CD14-positive monocyte (primary cell): ENCODE measurements around the gene SLC66A1. TPM values are rescaled to one million over a fixed set of nuclear protein-coding genes. Genes with fewer than 3 reads are reported as not detected.

Experiments used
- DNase-seq, 3 donors: peaks; one replicate each; pipeline ENCODE4 v3.0.0-alpha.2; 2011 to 2022
- H2AFZ ChIP-seq: 2 replicates; pipeline ENCODE4 v1.6.0; 2012; ENCODE audit warnings: mild to moderate bottlenecking, low read depth, low read length, inconsistent platforms; ENCODE audit not compliant: insufficient read depth, poor library complexity, severe bottlenecking
- H3K27ac ChIP-seq, 2 donors: 1 replicate in 1 of 2; 2 replicates in 1 of 2; pipeline ENCODE4 v1.5.1; 2012 to 2013; ENCODE audit warnings: low read length in 2 of 2, control low read depth in 1 of 2, inconsistent platforms in 1 of 2, low read depth in 1 of 2, mild to moderate bottlenecking in 1 of 2
- H3K27me3 ChIP-seq, 2 donors: one replicate each; pipeline versions ENCODE4 v1.6.0 to v1.6.1; 2011 to 2013; ENCODE audit warnings: low read length in 2 of 2; ENCODE audit not compliant: control insufficient read depth in 2 of 2, insufficient read depth in 2 of 2
- H3K36me3 ChIP-seq, 2 donors: replicated peaks in 1 of 2; 1 replicate in 1 of 2; 2 replicates in 1 of 2; pipeline versions ENCODE4 v1.5.1 to v1.6.1; 2012 to 2013; ENCODE audit warnings: low read length in 2 of 2, control low read depth in 1 of 2, inconsistent platforms in 1 of 2, mild to moderate bottlenecking in 1 of 2; ENCODE audit not compliant: insufficient read depth in 2 of 2, control insufficient read depth in 1 of 2
- H3K4me1 ChIP-seq, 2 donors: 1 replicate in 1 of 2; 2 replicates in 1 of 2; pipeline versions ENCODE4 v1.5.1 to v1.6.1; 2012 to 2013; ENCODE audit warnings: low read length in 2 of 2, control low read depth in 1 of 2, inconsistent platforms in 1 of 2, mild to moderate bottlenecking in 1 of 2, moderate library complexity in 1 of 2; ENCODE audit not compliant: insufficient read depth in 2 of 2, control insufficient read depth in 1 of 2
- H3K4me2 ChIP-seq: replicated peaks from 2 replicates; pipeline ENCODE3; 2012; ENCODE audit warnings: low read length, moderate library complexity, mild to moderate bottlenecking; ENCODE audit not compliant: poor library complexity, severe bottlenecking; ENCODE audit errors: extremely low read depth
- H3K4me3 ChIP-seq, 3 experiments: fragments of 200-600 bp in 1 of 3; sonication (generic) in 1 of 3; replicated peaks in 1 of 3; 1 replicate in 2 of 3; 2 replicates in 1 of 3; pipeline ENCODE4 v1.5.1; 2011 to 2013; ENCODE audit warnings: low read length in 3 of 3, mild to moderate bottlenecking in 3 of 3, control low read depth in 2 of 3, low read depth in 2 of 3, inconsistent platforms in 1 of 3, moderate library complexity in 1 of 3
- H3K79me2 ChIP-seq: 2 replicates; pipeline ENCODE4 v1.6.0; 2012; ENCODE audit warnings: mild to moderate bottlenecking, control low read depth, inconsistent platforms, low read length, moderate library complexity; ENCODE audit not compliant: insufficient read depth
- H3K9ac ChIP-seq: 2 replicates; pipeline ENCODE4 v1.6.0; 2017; ENCODE audit warnings: low read length, mild to moderate bottlenecking; ENCODE audit not compliant: insufficient read depth, poor library complexity, severe bottlenecking
- H3K9me3 ChIP-seq, 2 donors: replicated peaks in 1 of 2; 1 replicate in 1 of 2; 2 replicates in 1 of 2; pipeline versions ENCODE4 v1.5.1 to v1.6.1; 2012 to 2013; ENCODE audit warnings: low read length in 2 of 2, control low read depth in 1 of 2; ENCODE audit not compliant: control insufficient read depth in 1 of 2, insufficient read depth in 1 of 2
- H4K20me1 ChIP-seq: 2 replicates; pipeline ENCODE4 v1.6.0; 2012; ENCODE audit warnings: mild to moderate bottlenecking, low read length, control low read depth, moderate library complexity; ENCODE audit not compliant: insufficient read depth
- H3K27ac Mint-ChIP-seq, 7 donors: one replicate each; pipeline ENCODE4 v1.8.0; 2020; ENCODE audit warnings: mild to moderate bottlenecking in 7 of 7, mixed read lengths in 7 of 7, moderate library complexity in 6 of 7, inconsistent platforms in 2 of 7
- H3K27me3 Mint-ChIP-seq, 3 donors: one replicate each; pipeline ENCODE4 v1.8.0; 2021 to 2022; ENCODE audit warnings: low read depth in 3 of 3, mild to moderate bottlenecking in 3 of 3, mixed read lengths in 3 of 3, moderate library complexity in 3 of 3, inconsistent platforms in 1 of 3
- H3K36me3 Mint-ChIP-seq, 2 donors: one replicate each; pipeline ENCODE4 v1.8.0; 2020; ENCODE audit warnings: mixed read lengths in 2 of 2, inconsistent platforms in 1 of 2, mild to moderate bottlenecking in 1 of 2
- H3K4me1 Mint-ChIP-seq: one replicate; pipeline ENCODE4 v1.8.0; 2020; ENCODE audit warnings: mild to moderate bottlenecking, mixed read lengths
- H3K4me3 Mint-ChIP-seq, 2 donors: one replicate each; pipeline ENCODE4 v1.8.0; 2020; ENCODE audit warnings: mild to moderate bottlenecking in 2 of 2, mixed read lengths in 2 of 2, moderate library complexity in 1 of 2
- H3K9me3 Mint-ChIP-seq, 7 donors: one replicate each; pipeline ENCODE4 v1.8.0; 2020 to 2022; ENCODE audit warnings: mixed read lengths in 7 of 7, mild to moderate bottlenecking in 6 of 7, moderate library complexity in 6 of 7, inconsistent platforms in 2 of 7
- WGBS: methylation state at CpG from one replicate; pipeline ENCODE4 v1.1.5; 2013; ENCODE audit warnings: missing lambda C conversion rate; ENCODE audit not compliant: insufficient coverage; 5-methylcytosine and 5-hydroxymethylcytosine counted together
- intact Hi-C, 2 donors: fragments of 100-400 bp; cut with micrococcal nuclease; formaldehyde crosslinking; loops; one replicate each; pipeline versions ENCODE4 v1.15.0 to v1.15.1; 2023
- polyA plus RNA-seq, 3 donors: library from polyadenylated mRNA; depleted of rRNA in 1 of 3; unstranded in 2 of 3; stranded (reverse) in 1 of 3; fragments of 300-500 nt in 2 of 3; fragments of >200 nt in 1 of 3; fragmentation: Illumina TruSeq in 2 of 3; gene quantifications; 1 replicate in 2 of 3; 2 replicates in 1 of 3; pipeline ENCODE4 v1.2.3, GENCODE V29; 2012 to 2021
- TF ChIP-seq, protein P1 (sequence below): fragments of 200-600 bp; IDR thresholded peaks from one replicate; pipeline ENCODE4 v1.8.0; 2022; ENCODE audit warnings: antibody characterized with exemption, mild to moderate bottlenecking

Gene SLC66A1
- polyA plus RNA-seq, 3 donors, result 9.1 to 21.1 (median 9.7) TPM

- H3K36me3 ChIP-seq, result peaks cover 55 to 79% of the 10 kb centered on the region in 2 donors
- H3K4me1 Mint-ChIP-seq, result peaks cover 13% of the 10 kb centered on the region
- H3K4me1 ChIP-seq, result peaks cover 14 to 20% of the 10 kb centered on the region in 2 donors
- peaks cover 57 to 82% of the 10 kb centered on the region in 2 donors for H3K36me3 Mint-ChIP-seq
- intact Hi-C loops, result no loop called here
- peaks cover 8% of the 10 kb centered on the region for H4K20me1 ChIP-seq
- H3K27ac Mint-ChIP-seq, result peak overlapping the region in 1 of 7 donors; percentile 46
- peaks cover 0 to 1% (median 0%) of the 10 kb centered on the region in 3 donors for H3K27me3 Mint-ChIP-seq
- H3K9me3 ChIP-seq, result no peaks in the 10 kb centered on the region
- peaks cover 13% of the 10 kb centered on the region for H3K79me2 ChIP-seq
- DNase-seq, result no peak
- TF ChIP-seq, protein P1, sequence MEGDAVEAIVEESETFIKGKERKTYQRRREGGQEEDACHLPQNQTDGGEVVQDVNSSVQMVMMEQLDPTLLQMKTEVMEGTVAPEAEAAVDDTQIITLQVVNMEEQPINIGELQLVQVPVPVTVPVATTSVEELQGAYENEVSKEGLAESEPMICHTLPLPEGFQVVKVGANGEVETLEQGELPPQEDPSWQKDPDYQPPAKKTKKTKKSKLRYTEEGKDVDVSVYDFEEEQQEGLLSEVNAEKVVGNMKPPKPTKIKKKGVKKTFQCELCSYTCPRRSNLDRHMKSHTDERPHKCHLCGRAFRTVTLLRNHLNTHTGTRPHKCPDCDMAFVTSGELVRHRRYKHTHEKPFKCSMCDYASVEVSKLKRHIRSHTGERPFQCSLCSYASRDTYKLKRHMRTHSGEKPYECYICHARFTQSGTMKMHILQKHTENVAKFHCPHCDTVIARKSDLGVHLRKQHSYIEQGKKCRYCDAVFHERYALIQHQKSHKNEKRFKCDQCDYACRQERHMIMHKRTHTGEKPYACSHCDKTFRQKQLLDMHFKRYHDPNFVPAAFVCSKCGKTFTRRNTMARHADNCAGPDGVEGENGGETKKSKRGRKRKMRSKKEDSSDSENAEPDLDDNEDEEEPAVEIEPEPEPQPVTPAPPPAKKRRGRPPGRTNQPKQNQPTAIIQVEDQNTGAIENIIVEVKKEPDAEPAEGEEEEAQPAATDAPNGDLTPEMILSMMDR, result no peak
- no peak overlapping the region for H3K4me2 ChIP-seq
- no peak overlapping the region for H3K4me3 Mint-ChIP-seq
- H3K27me3 ChIP-seq, result no peaks in the 10 kb centered on the region
- no peak overlapping the region for H3K27ac ChIP-seq
- H2AFZ ChIP-seq, result no peak overlapping the region
- no peak overlapping the region for H3K4me3 ChIP-seq
- no peaks in the 10 kb centered on the region for H3K9me3 Mint-ChIP-seq
- WGBS, result 94% methylated on average over 5 of the region's 6 CpGs
- H3K9ac ChIP-seq, result no peak overlapping the region
Measured at GRCh38 chr1:19326748-19327065, 14.6 kb downstream of the SLC66A1 start.

GRCh38 chr1:19327301-19327700, 15.2 kb downstream of the SLC66A1 start:
- H3K27me3 ChIP-seq, result no peaks in the 10 kb centered on the region
- Mint-ChIP-seq H3K4me1 (peaks cover 7% of the 10 kb centered on the region), H3K36me3 (peaks cover 54 to 80% of the 10 kb centered on the region in 2 donors), H3K9me3 (no peaks in the 10 kb centered on the region), H3K4me3 (no peak overlapping the region), H3K27me3 (peaks cover 0 to 1% (median 0%) of the 10 kb centered on the region in 3 donors), H3K27ac (peak overlapping the region in 2 of 7 donors; percentile 41 to 64)
- H3K9ac ChIP-seq, result no peak overlapping the region
- no peak overlapping the region for H3K4me2 ChIP-seq
- TF ChIP-seq, protein P1, result no peak
- H3K79me2 ChIP-seq, result peaks cover 10% of the 10 kb centered on the region
- H4K20me1 ChIP-seq, result peaks cover 2% of the 10 kb centered on the region
- no peaks in the 10 kb centered on the region for H3K9me3 ChIP-seq
- DNase-seq, result no peak
- H2AFZ ChIP-seq, result no peak overlapping the region
- peaks cover 8 to 14% of the 10 kb centered on the region in 2 donors for H3K4me1 ChIP-seq
- H3K36me3 ChIP-seq, result peaks cover 59 to 85% of the 10 kb centered on the region in 2 donors
- 92% methylated on average over 8 of the region's 16 CpGs for WGBS
- H3K27ac ChIP-seq, result no peak overlapping the region
- intact Hi-C loops, result no loop called here
- no peak overlapping the region for H3K4me3 ChIP-seq
